HepG2 (cell line): ENCODE data around the gene TMEM223. TPM values are rescaled to one million over a fixed set of nuclear protein-coding genes. Genes with fewer than 3 reads are reported as not detected.
A peak's percentile ranks its signal among the peaks of the same experiment; 100 is the strongest.

Source experiments
- RELA ChIP-seq: sonication (generic); formaldehyde crosslinking; IDR thresholded peaks from 2 replicates; pipeline ENCODE4 v1.4.0; 2020; ENCODE audit warnings: missing genetic modification reagents
- SAFB2 ChIP-seq: sonication (generic); formaldehyde crosslinking; IDR thresholded peaks from 2 replicates; pipeline ENCODE4 v1.5.1; 2020; ENCODE audit warnings: missing genetic modification reagents, low read depth, mild to moderate bottlenecking, borderline replicate concordance
- TEAD3 ChIP-seq: optimal IDR thresholded peaks from 2 replicates; pipeline ENCODE3; 2016; ENCODE audit warnings: borderline replicate concordance
- ZBTB1 ChIP-seq: sonication (generic); formaldehyde crosslinking; IDR thresholded peaks from 2 replicates; pipeline ENCODE4 v1.4.0; 2020; ENCODE audit warnings: missing genetic modification reagents, borderline replicate concordance
- ZKSCAN5 ChIP-seq: sonication (generic); formaldehyde crosslinking; IDR thresholded peaks from 2 replicates; pipeline ENCODE4 v1.5.1; 2020; ENCODE audit warnings: mild to moderate bottlenecking, missing genetic modification reagents
- ZNF205 ChIP-seq: IDR thresholded peaks from 2 replicates; pipeline ENCODE4 v1.6.1; 2018; ENCODE audit warnings: missing biosample characterization, missing genetic modification reagents
- ZNF264 ChIP-seq: sonication (generic); formaldehyde crosslinking; IDR thresholded peaks from 2 replicates; pipeline ENCODE4 v1.4.0; 2020; ENCODE audit warnings: missing genetic modification reagents
- ZNF383 ChIP-seq: sonication (generic); formaldehyde crosslinking; IDR thresholded peaks from 2 replicates; pipeline ENCODE4 v1.4.0; 2020; ENCODE audit warnings: missing genetic modification reagents, mild to moderate bottlenecking, borderline replicate concordance
- ZNF788 ChIP-seq: sonication (generic); formaldehyde crosslinking; IDR thresholded peaks from 2 replicates; pipeline ENCODE4 v1.5.0; 2020; ENCODE audit warnings: mild to moderate bottlenecking, missing genetic modification reagents, borderline replicate concordance
- ZNF839 ChIP-seq: sonication (generic); formaldehyde crosslinking; IDR thresholded peaks from 2 replicates; pipeline ENCODE4 v1.4.0; 2020; ENCODE audit warnings: missing genetic modification reagents, mild to moderate bottlenecking, borderline replicate concordance
- polyA plus RNA-seq, 8 experiments: library from polyadenylated mRNA; depleted of rRNA in 3 of 8; stranded (reverse) in 7 of 8; unstranded in 1 of 8; fragments of >200 nt; fragmentation: Illumina TruSeq in 4 of 8; extraction: Trizol in 4 of 8; gene quantifications; 2 replicates each; pipeline versions ENCODE4 v1.2.1 to v1.2.3, GENCODE V29; 2011 to 2016; ENCODE audit warnings: low read depth in 4 of 8, missing spikeins in 1 of 8, mixed read lengths in 1 of 8; ENCODE audit not compliant: insufficient read depth in 1 of 8
- total RNA-seq, 5 experiments: library from RNA; depleted of rRNA; stranded (reverse); fragments of >200 nt; fragmentation: Illumina TruSeq; extraction: Trizol; gene quantifications; 2 replicates each; pipeline ENCODE4 v1.2.3, GENCODE V29; 2016; ENCODE audit warnings: low read depth in 1 of 5
- TF ChIP-seq, protein P1 (sequence below): sonication (generic); formaldehyde crosslinking; IDR thresholded peaks from 2 replicates; pipeline ENCODE4 v1.5.1; 2020; ENCODE audit warnings: mild to moderate bottlenecking, missing genetic modification reagents, moderate library complexity
- TF ChIP-seq, protein P2 (sequence below): sonication (generic); formaldehyde crosslinking; IDR thresholded peaks from 2 replicates; pipeline ENCODE4 v1.9.0; 2021; ENCODE audit warnings: missing genetic modification reagents, borderline replicate concordance
- TF ChIP-seq, protein P3 (sequence below): sonication (generic); formaldehyde crosslinking; IDR thresholded peaks from 2 replicates; pipeline ENCODE4 v1.8.0; 2022; ENCODE audit warnings: mild to moderate bottlenecking, missing genetic modification reagents
- TF ChIP-seq, protein P4 (sequence below): IDR thresholded peaks from 2 replicates; pipeline ENCODE4 v1.6.1; 2016; ENCODE audit warnings: missing genetic modification reagents, missing compliant biosample characterization
- TF ChIP-seq, protein P5 (sequence below): sonication (generic); formaldehyde crosslinking; IDR thresholded peaks from 2 replicates; pipeline ENCODE4 v1.4.0; 2020; ENCODE audit warnings: low read depth, missing genetic modification reagents

TMEM223 gene
- total and polyA plus RNA-seq, 2 of the 13 experiments (the other 11 are each of a cell fraction or from before 2014, with no cell fraction given): 19.5 to 24.9 TPM

DNA sequence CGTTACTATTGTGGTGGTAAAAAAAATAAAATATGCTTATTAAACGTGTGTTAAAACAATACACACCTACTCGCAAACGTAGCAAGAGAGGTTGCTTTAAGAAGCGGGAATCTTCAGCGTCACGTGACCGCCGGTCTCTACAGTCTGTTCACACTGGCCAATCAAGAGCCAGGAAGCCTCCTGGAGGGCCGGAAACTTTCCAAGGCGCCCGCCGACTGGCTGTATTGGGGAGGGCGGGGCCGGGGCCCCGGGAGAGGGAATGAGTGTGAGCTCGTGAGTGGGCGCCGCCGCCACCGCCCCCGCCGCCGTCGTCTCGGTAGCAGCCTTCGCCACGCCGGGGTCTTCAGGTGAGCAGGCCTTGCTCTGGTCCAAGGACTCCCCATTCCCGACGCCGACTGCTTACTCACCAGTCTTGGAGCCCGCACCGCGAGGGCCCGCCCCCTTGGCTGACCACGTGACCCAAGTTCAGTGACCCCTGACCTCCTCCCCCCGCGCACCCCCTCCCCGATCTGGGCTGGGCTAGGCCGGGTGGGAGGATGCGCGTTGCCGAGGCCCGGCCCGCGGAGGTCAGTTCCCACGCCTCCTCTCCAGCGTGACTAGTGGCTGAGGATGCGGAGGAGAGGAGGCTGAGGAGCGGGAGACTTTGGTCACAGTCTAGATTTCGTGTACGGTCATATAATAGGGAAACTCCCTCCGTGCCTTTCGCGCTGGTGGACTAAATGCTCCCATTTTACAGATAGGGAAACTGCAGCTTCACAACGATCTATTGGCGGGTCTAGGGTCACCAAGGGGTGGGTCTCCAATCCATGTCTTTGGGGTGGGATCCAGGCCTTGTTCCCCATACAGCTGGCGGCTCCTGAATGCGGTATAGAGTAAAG lies 20.4 kb downstream of the TMEM223 start, which contains the start of gene TAF6L (continued):
- TF ChIP-seq, protein P1, sequence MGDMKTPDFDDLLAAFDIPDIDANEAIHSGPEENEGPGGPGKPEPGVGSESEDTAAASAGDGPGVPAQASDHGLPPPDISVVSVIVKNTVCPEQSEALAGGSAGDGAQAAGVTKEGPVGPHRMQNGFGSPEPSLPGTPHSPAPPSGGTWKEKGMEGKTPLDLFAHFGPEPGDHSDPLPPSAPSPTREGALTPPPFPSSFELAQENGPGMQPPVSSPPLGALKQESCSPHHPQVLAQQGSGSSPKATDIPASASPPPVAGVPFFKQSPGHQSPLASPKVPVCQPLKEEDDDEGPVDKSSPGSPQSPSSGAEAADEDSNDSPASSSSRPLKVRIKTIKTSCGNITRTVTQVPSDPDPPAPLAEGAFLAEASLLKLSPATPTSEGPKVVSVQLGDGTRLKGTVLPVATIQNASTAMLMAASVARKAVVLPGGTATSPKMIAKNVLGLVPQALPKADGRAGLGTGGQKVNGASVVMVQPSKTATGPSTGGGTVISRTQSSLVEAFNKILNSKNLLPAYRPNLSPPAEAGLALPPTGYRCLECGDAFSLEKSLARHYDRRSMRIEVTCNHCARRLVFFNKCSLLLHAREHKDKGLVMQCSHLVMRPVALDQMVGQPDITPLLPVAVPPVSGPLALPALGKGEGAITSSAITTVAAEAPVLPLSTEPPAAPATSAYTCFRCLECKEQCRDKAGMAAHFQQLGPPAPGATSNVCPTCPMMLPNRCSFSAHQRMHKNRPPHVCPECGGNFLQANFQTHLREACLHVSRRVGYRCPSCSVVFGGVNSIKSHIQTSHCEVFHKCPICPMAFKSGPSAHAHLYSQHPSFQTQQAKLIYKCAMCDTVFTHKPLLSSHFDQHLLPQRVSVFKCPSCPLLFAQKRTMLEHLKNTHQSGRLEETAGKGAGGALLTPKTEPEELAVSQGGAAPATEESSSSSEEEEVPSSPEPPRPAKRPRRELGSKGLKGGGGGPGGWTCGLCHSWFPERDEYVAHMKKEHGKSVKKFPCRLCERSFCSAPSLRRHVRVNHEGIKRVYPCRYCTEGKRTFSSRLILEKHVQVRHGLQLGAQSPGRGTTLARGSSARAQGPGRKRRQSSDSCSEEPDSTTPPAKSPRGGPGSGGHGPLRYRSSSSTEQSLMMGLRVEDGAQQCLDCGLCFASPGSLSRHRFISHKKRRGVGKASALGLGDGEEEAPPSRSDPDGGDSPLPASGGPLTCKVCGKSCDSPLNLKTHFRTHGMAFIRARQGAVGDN (CRISPR knock-in tag): peak; percentile 86
- TF ChIP-seq ZBTB1 (CRISPR knock-in tag) (no peak), TEAD3 (CRISPR knock-in tag) (peak; percentile 44), ZNF383 (CRISPR knock-in tag) (peak; percentile 55; the same call in 1 of the 2 replicates), RELA (CRISPR knock-in tag) (no peak), ZNF788 (CRISPR knock-in tag) (peak; percentile 48; the same call in 1 of the 2 replicates), ZNF205 (0 out of 2 replicates have a peak, but pooled peaks have one; percentile 21), ZNF839 (CRISPR knock-in tag) (peak; percentile 83; the same call in 1 of the 2 replicates), ZKSCAN5 (CRISPR knock-in tag) (no peak), SAFB2 (0 out of 2 replicates have a peak, but pooled peaks have one; percentile 31), ZNF264 (CRISPR knock-in tag) (0 out of 2 replicates have a peak, but pooled peaks have one; percentile 23)
- TF ChIP-seq, protein P2, sequence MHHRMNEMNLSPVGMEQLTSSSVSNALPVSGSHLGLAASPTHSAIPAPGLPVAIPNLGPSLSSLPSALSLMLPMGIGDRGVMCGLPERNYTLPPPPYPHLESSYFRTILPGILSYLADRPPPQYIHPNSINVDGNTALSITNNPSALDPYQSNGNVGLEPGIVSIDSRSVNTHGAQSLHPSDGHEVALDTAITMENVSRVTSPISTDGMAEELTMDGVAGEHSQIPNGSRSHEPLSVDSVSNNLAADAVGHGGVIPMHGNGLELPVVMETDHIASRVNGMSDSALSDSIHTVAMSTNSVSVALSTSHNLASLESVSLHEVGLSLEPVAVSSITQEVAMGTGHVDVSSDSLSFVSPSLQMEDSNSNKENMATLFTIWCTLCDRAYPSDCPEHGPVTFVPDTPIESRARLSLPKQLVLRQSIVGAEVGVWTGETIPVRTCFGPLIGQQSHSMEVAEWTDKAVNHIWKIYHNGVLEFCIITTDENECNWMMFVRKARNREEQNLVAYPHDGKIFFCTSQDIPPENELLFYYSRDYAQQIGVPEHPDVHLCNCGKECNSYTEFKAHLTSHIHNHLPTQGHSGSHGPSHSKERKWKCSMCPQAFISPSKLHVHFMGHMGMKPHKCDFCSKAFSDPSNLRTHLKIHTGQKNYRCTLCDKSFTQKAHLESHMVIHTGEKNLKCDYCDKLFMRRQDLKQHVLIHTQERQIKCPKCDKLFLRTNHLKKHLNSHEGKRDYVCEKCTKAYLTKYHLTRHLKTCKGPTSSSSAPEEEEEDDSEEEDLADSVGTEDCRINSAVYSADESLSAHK (CRISPR knock-in tag): no peak
- TF ChIP-seq, protein P3, sequence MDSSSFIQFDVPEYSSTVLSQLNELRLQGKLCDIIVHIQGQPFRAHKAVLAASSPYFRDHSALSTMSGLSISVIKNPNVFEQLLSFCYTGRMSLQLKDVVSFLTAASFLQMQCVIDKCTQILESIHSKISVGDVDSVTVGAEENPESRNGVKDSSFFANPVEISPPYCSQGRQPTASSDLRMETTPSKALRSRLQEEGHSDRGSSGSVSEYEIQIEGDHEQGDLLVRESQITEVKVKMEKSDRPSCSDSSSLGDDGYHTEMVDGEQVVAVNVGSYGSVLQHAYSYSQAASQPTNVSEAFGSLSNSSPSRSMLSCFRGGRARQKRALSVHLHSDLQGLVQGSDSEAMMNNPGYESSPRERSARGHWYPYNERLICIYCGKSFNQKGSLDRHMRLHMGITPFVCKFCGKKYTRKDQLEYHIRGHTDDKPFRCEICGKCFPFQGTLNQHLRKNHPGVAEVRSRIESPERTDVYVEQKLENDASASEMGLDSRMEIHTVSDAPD (CRISPR knock-in tag): peak; percentile 41; the same call in 1 of the 2 replicates
- TF ChIP-seq, protein P4, sequence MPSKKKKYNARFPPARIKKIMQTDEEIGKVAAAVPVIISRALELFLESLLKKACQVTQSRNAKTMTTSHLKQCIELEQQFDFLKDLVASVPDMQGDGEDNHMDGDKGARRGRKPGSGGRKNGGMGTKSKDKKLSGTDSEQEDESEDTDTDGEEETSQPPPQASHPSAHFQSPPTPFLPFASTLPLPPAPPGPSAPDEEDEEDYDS (CRISPR knock-in tag): peak; percentile 55; the same call in 1 of the 2 replicates
- TF ChIP-seq, protein P5, sequence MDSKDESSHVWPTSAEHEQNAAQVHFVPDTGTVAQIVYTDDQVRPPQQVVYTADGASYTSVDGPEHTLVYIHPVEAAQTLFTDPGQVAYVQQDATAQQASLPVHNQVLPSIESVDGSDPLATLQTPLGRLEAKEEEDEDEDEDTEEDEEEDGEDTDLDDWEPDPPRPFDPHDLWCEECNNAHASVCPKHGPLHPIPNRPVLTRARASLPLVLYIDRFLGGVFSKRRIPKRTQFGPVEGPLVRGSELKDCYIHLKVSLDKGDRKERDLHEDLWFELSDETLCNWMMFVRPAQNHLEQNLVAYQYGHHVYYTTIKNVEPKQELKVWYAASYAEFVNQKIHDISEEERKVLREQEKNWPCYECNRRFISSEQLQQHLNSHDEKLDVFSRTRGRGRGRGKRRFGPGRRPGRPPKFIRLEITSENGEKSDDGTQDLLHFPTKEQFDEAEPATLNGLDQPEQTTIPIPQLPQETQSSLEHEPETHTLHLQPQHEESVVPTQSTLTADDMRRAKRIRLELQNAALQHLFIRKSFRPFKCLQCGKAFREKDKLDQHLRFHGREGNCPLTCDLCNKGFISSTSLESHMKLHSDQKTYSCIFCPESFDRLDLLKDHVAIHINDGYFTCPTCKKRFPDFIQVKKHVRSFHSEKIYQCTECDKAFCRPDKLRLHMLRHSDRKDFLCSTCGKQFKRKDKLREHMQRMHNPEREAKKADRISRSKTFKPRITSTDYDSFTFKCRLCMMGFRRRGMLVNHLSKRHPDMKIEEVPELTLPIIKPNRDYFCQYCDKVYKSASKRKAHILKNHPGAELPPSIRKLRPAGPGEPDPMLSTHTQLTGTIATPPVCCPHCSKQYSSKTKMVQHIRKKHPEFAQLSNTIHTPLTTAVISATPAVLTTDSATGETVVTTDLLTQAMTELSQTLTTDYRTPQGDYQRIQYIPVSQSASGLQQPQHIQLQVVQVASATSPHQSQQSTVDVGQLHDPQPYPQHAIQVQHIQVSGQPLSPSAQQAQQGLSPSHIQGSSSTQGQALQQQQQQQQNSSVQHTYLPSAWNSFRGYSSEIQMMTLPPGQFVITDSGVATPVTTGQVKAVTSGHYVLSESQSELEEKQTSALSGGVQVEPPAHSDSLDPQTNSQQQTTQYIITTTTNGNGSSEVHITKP (CRISPR knock-in tag): peak; percentile 67; the same call in 1 of the 2 replicates
